ENCODE results near the gene KLHDC8B. TPM values are rescaled to one million over a fixed set of nuclear protein-coding genes. Genes with fewer than 3 reads are reported as not detected.

Gene KLHDC8B
- total and polyA plus RNA-seq, 10 of the 15 experiments (the other 5 are each of a cell fraction or from before 2014, with no cell fraction given), result 0.31 to 1.5 (median 0.85) TPM; not detected in 1

DNA sequence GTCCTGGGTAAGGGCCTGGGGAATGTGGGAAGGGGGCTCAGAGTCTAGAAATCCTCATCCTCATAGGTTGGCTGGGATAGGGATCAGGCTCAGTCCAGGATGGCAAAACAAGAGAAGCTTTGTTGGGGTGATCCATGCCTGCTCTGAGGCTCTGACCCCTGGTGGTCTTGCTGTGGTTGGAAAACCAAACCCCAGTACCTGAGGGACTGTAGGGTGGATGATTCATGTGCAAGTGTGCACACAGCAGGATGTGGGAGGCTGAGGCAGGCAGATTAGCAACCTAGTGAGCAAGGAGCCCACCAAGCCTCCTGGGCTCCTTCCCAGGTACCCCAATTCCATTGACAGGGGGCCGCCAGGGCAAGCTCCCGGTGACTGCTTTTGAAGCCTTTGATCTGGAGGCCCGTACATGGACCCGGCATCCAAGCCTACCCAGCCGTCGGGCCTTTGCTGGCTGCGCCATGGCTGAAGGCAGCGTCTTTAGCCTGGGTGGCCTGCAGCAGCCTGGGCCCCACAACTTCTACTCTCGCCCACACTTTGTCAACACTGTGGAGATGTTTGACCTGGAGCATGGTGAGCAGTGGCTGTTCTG is 3.1 kb downstream of the KLHDC8B start:
- Histone ChIP-seq H3K27ac (ENCODE audit: control insufficient read depth, insufficient read depth) (no peak overlapping the region), H3K27me3 (replicated peaks in 1 of 2; ENCODE audit: control insufficient read depth in 2 of 2, insufficient read depth in 2 of 2, low read length in 1 of 2) (no peaks in the 10 kb centered on the region), H3K4me2 (ENCODE audit: control insufficient read depth, insufficient read depth) (no peak overlapping the region), H3K9me3 (replicated peaks; ENCODE audit: control insufficient read depth, insufficient read depth, low read length) (no peaks in the 10 kb centered on the region), H4K20me1 (ENCODE audit: control insufficient read depth, insufficient read depth) (no peaks in the 10 kb centered on the region), H3K9ac (ENCODE audit: control insufficient read depth, insufficient read depth, low read length) (no peak overlapping the region), H3K79me2 (ENCODE audit: control insufficient read depth, insufficient read depth, low read length) (no peaks in the 10 kb centered on the region), H2AFZ (ENCODE audit: control insufficient read depth, low read depth, low read length) (no peak overlapping the region), H3K4me1 (ENCODE audit: control insufficient read depth, insufficient read depth, low read length) (no peaks in the 10 kb centered on the region), H3K4me3 (no peak overlapping the region), H3K36me3 (ENCODE audit: control insufficient read depth in 2 of 2, insufficient read depth in 2 of 2, low read length in 1 of 2) (no peaks in the 10 kb centered on the region)
- no peak for ATAC-seq
- intact Hi-C loops (cut with micrococcal nuclease; ENCODE audit: unreplicated experiment) (no loop called here), in situ Hi-C loops (cut with MboI) (no loop called here)
- ChIA-PET CTCF (interaction anchor here (1.0 kb wide), 1 partner anchor 9 kb away, joined by 3 read pairs; no protein-coding TSS in a partner anchor), SMC1A (ENCODE audit: uncharacterized antibody, unreplicated experiment) (no interaction called here), RAD21 (ENCODE audit: unreplicated experiment) (interaction anchor here (1.2 kb wide), 1 partner anchor 187 kb away, joined by 4 read pairs; no protein-coding TSS in a partner anchor), POLR2A (no interaction called here)
- DNase-seq (ENCODE audit: low read depth, low spot score), result no peak
- TF ChIP-seq TAF1 (IDR thresholded peaks at IDR 0.05; ENCODE audit: borderline replicate concordance, low read depth, low read length) (no peak), NR2C2 (IDR thresholded peaks at IDR 0.05; ENCODE audit: borderline replicate concordance, control insufficient read depth, insufficient read length, low read depth) (no peak), SIX5 (IDR thresholded peaks at IDR 0.05; ENCODE audit: low read depth, low read length, severe bottlenecking) (no peak), USF1 (IDR thresholded peaks at IDR 0.05; ENCODE audit: borderline replicate concordance, extremely low read length, insufficient read depth, low read depth, low read length) (no peak), MYB (IDR thresholded peaks at IDR 0.05; ENCODE audit: borderline replicate concordance, low read depth, low read length) (no peak), CEBPB (IDR thresholded peaks at IDR 0.05; ENCODE audit: borderline replicate concordance in 1 of 2, low read depth in 2 of 2, low read length in 2 of 2) (no peak), HCFC1 (IDR thresholded peaks at IDR 0.05; ENCODE audit: low read length) (no peak), MLLT1 (IDR thresholded peaks at IDR 0.05) (no peak), EGR1 (IDR thresholded peaks at IDR 0.05; ENCODE audit: borderline replicate concordance in 1 of 2, low read depth in 2 of 2, low read length in 2 of 2) (no peak), PML (IDR thresholded peaks at IDR 0.05; ENCODE audit: low read length) (no peak), CBX3 (IDR thresholded peaks at IDR 0.05; ENCODE audit: borderline replicate concordance, low read depth) (no peak), RAD21 (IDR thresholded peaks at IDR 0.05; ENCODE audit: insufficient read depth, low read depth, low read length) (no peak)
- TF ChIP-seq, protein P1, sequence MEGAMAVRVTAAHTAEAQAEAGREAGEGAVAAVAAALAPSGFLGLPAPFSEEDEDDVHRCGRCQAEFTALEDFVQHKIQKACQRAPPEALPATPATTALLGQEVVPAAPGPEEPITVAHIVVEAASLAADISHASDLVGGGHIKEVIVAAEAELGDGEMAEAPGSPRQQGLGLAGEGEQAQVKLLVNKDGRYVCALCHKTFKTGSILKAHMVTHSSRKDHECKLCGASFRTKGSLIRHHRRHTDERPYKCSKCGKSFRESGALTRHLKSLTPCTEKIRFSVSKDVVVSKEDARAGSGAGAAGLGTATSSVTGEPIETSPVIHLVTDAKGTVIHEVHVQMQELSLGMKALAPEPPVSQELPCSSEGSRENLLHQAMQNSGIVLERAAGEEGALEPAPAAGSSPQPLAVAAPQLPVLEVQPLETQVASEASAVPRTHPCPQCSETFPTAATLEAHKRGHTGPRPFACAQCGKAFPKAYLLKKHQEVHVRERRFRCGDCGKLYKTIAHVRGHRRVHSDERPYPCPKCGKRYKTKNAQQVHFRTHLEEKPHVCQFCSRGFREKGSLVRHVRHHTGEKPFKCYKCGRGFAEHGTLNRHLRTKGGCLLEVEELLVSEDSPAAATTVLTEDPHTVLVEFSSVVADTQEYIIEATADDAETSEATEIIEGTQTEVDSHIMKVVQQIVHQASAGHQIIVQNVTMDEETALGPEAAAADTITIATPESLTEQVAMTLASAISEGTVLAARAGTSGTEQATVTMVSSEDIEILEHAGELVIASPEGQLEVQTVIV (IDR thresholded peaks at IDR 0.05; ENCODE audit: borderline replicate concordance, partially characterized antibody), result no peak
- TF ChIP-seq, protein P2, sequence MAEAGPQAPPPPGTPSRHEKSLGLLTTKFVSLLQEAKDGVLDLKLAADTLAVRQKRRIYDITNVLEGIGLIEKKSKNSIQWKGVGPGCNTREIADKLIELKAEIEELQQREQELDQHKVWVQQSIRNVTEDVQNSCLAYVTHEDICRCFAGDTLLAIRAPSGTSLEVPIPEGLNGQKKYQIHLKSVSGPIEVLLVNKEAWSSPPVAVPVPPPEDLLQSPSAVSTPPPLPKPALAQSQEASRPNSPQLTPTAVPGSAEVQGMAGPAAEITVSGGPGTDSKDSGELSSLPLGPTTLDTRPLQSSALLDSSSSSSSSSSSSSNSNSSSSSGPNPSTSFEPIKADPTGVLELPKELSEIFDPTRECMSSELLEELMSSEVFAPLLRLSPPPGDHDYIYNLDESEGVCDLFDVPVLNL (IDR thresholded peaks at IDR 0.05; ENCODE audit: low read depth, low read length), result no peak
- TF ChIP-seq, protein P3, sequence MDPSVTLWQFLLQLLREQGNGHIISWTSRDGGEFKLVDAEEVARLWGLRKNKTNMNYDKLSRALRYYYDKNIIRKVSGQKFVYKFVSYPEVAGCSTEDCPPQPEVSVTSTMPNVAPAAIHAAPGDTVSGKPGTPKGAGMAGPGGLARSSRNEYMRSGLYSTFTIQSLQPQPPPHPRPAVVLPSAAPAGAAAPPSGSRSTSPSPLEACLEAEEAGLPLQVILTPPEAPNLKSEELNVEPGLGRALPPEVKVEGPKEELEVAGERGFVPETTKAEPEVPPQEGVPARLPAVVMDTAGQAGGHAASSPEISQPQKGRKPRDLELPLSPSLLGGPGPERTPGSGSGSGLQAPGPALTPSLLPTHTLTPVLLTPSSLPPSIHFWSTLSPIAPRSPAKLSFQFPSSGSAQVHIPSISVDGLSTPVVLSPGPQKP (IDR thresholded peaks at IDR 0.05; ENCODE audit: low read depth, low read length), result no peak
- FAIRE-seq, result no peak
- no TSS peak for BruUV-seq (replicated peaks)
- 81% methylated on average over 9 of the region's 9 CpGs for whole genome bisulfite sequencing (ENCODE audit: insufficient coverage, insufficient replicate concordance, low lambda C conversion rate, missing lambda C conversion rate)

All from GM12878 (cell line).